NOMO-1 treated with dmso at 0.1 percent for 144 hours (cell line): ENCODE results near the gene CEP55.
A peak's percentile ranks its signal among the peaks of the same experiment; 100 is the strongest.

ENCODE experiments used
- DNase-seq: peaks from one replicate; lab custom pipeline; 2025; ENCODE audit not compliant: unreplicated experiment; lab: John Stamatoyannopoulos, UW

CEP55 gene

GRCh38 chr10:93468461-93469213 is 27.8 kb upstream of the CEP55 start:
- no peak for DNase-seq

- DNase-seq, result no peak
These were observed 27.0 kb upstream of the CEP55 start for GRCh38 chr10:93469454-93469853.

- DNase-seq, result peak; percentile 28
These were observed 25.2 kb upstream of the CEP55 start for GRCh38 chr10:93471110-93471651.

- no peak for DNase-seq
These were observed 23.3 kb upstream of the CEP55 start for GRCh38 chr10:93473161-93473560.

GRCh38 chr10:93473804-93474472 is 22.5 kb upstream of the CEP55 start:
- no peak for DNase-seq

- no peak for DNase-seq
These were observed 21.2 kb upstream of the CEP55 start for GRCh38 chr10:93475227-93475626.

- no peak for DNase-seq
These were observed 20.5 kb upstream of the CEP55 start for GRCh38 chr10:93475871-93476270.

- DNase-seq, result no peak
These were observed 19.7 kb upstream of the CEP55 start for GRCh38 chr10:93476756-93477155.

- no peak for DNase-seq
These were observed 17.5 kb upstream of the CEP55 start for GRCh38 chr10:93478873-93479272.

- no peak for DNase-seq
These were observed 14.7 kb upstream of the CEP55 start for GRCh38 chr10:93481637-93482144.

- peak; percentile 70 for DNase-seq
These were observed 14.1 kb upstream of the CEP55 start, which contains the start of gene MYOF for GRCh38 chr10:93482145-93482834. MYOF (minus strand) TSS chr10:93482334; CDS start chr10:93482194, 140 bp downstream.

GRCh38 chr10:93485690-93486089 is 10.7 kb upstream of the CEP55 start:
- no peak for DNase-seq

GRCh38 chr10:93488956-93489528 is 7.4 kb upstream of the CEP55 start:
- no peak for DNase-seq

GRCh38 chr10:93491602-93492121 is 4.8 kb upstream of the CEP55 start:
- DNase-seq, result no peak

GRCh38 chr10:93493162-93493561 is 3.2 kb upstream of the CEP55 start:
- no peak for DNase-seq

- no peak for DNase-seq
These were observed 1.9 kb upstream of the CEP55 start for GRCh38 chr10:93494494-93494893.

GRCh38 chr10:93495654-93496321 is 624 bp upstream of the CEP55 start:
- no peak for DNase-seq

GRCh38 chr10:93498166-93498565 is 1.8 kb downstream of the CEP55 start:
- DNase-seq, result no peak

- no peak for DNase-seq
These were observed 5.2 kb downstream of the CEP55 start for GRCh38 chr10:93501650-93502049.

GRCh38 chr10:93503075-93503474 is 6.7 kb downstream of the CEP55 start:
- DNase-seq, result no peak
